Nephron progenitor cell (in vitro differentiated cells): Measurements from ENCODE around the gene DHX36.

ENCODE experiments used
- DNase-seq: peaks from one replicate; pipeline ENCODE4 v3.0.0; 2021
- H3K27ac Mint-ChIP-seq: 2 replicates; pipeline ENCODE4 v1.8.0; 2021; ENCODE audit warnings: mild to moderate bottlenecking, moderate library complexity, mixed read lengths
- H3K27me3 Mint-ChIP-seq: 2 replicates; pipeline ENCODE4 v1.8.0; 2021; ENCODE audit warnings: mild to moderate bottlenecking, low read depth, mixed read lengths; ENCODE audit not compliant: poor library complexity
- H3K36me3 Mint-ChIP-seq: 2 replicates; pipeline ENCODE4 v1.8.0; 2021; ENCODE audit warnings: low read depth, mixed read lengths
- H3K4me1 Mint-ChIP-seq: 2 replicates; pipeline ENCODE4 v1.8.0; 2021; ENCODE audit warnings: mixed read lengths
- H3K4me3 Mint-ChIP-seq: 2 replicates; pipeline ENCODE4 v1.8.0; 2021; ENCODE audit warnings: mild to moderate bottlenecking, moderate library complexity, mixed read lengths
- H3K9me3 Mint-ChIP-seq: 2 replicates; pipeline ENCODE4 v1.8.0; 2021; ENCODE audit warnings: mild to moderate bottlenecking, moderate library complexity, mixed read lengths
- TF ChIP-seq, protein P1 (sequence below): fragments of 200-600 bp; sonication (generic); IDR thresholded peaks from 2 replicates; pipeline ENCODE4 v1.5.0; 2021; ENCODE audit warnings: antibody characterized with exemption

The DHX36 gene

DNA sequence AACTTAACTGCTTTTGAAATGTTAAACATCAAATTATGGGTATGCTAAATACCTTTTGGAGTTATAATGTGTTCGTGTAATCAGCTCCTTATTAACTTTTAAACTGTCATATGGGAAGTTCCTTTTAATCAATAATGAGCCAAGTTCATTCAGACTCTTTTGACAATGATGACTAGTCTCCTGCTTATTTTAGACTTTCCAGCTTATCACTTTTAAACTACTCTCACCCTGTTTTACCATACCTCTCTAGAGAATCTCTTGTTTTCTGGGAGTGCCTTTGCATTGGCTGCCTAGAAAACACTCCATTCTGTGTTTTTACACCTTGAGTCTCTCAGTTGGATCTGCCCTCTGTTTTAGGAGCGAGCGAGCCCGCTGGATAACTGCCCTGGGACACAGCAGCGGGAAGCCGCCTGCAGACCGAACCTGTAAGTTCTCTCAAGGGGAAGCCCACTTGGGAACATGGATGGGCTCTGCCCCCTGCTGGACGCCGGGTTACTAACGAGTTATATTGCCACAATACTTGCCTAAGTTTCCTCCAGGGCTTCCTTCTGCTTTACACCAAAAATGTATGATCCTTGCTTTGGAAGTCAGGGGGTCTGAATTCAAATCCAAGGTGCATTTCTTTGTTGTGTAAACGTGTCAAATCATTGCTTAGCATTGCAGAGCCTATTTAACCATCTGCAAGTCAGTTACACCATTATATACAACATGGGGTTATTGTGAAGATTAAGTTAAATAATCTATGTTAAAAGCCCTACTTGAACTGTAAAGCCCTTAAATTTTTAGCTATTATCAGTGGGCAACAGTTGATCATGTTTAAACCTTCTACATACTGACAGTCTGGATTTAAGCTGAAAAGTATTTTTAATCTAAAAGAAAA, 71.3 kb downstream of the DHX36 start:
- H3K4me3 Mint-ChIP-seq = no peak overlapping the region
- H3K36me3 Mint-ChIP-seq = peaks cover 48% of the 10 kb centered on the region
- TF ChIP-seq, protein P1, sequence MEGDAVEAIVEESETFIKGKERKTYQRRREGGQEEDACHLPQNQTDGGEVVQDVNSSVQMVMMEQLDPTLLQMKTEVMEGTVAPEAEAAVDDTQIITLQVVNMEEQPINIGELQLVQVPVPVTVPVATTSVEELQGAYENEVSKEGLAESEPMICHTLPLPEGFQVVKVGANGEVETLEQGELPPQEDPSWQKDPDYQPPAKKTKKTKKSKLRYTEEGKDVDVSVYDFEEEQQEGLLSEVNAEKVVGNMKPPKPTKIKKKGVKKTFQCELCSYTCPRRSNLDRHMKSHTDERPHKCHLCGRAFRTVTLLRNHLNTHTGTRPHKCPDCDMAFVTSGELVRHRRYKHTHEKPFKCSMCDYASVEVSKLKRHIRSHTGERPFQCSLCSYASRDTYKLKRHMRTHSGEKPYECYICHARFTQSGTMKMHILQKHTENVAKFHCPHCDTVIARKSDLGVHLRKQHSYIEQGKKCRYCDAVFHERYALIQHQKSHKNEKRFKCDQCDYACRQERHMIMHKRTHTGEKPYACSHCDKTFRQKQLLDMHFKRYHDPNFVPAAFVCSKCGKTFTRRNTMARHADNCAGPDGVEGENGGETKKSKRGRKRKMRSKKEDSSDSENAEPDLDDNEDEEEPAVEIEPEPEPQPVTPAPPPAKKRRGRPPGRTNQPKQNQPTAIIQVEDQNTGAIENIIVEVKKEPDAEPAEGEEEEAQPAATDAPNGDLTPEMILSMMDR = peak; percentile 92
- H3K9me3 Mint-ChIP-seq = no peaks in the 10 kb centered on the region
- H3K27me3 Mint-ChIP-seq = no peaks in the 10 kb centered on the region
- H3K4me1 Mint-ChIP-seq = peaks cover 35% of the 10 kb centered on the region
- H3K27ac Mint-ChIP-seq = no peak overlapping the region
- DNase-seq = peak; percentile 91

DNA sequence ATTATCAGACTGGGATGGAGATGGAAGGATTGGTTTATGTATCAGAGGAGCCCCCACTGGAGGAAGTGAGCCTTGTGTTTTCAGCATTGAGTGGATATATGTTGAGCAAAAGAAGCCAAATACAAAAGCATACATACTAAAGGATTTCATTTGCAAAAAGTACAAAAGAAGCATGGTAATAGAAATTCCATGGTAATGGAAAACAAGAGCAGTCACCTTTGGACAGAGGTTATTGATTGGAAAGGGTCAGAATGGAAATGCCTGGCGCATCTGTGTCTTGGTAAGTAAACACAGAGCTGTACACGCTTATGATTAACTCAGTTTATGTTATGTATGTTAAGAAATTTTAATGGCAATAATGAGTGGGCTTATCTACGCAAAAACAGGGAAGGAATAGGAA, 72.7 kb downstream of the DHX36 start:
- Mint-ChIP-seq H3K4me3 (no peak overlapping the region), H3K4me1 (peaks cover 27% of the 10 kb centered on the region), H3K36me3 (peaks cover 44% of the 10 kb centered on the region), H3K9me3 (no peaks in the 10 kb centered on the region), H3K27me3 (no peaks in the 10 kb centered on the region), H3K27ac (no peak overlapping the region)
- DNase-seq = no peak
- TF ChIP-seq, protein P1 = no peak

DNA sequence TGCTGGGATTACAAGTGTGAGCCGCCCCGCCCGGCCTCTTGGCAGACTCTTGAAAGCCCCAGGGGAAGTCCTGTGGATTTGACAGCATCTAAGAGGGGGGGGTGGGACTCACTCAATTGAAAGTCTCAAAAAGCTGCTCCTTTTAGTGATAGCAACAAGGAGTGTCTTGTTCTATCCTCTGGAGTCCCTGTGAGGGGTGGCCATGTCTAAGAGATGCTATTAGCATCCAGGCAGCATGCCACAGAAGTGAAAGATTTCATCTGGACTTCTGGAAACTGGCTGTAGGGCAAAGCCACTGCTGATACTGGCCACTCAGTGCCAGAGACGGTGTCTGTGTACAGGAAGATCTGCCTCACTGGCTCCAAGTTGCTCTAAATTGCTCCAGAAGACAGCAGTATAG, 74.0 kb downstream of the DHX36 start:
- Mint-ChIP-seq H3K4me3 (no peak overlapping the region), H3K9me3 (no peaks in the 10 kb centered on the region), H3K36me3 (peaks cover 46% of the 10 kb centered on the region), H3K27me3 (no peaks in the 10 kb centered on the region), H3K4me1 (peaks cover 15% of the 10 kb centered on the region), H3K27ac (no peak overlapping the region)
- TF ChIP-seq, protein P1 = no peak
- DNase-seq = no peak

DNA sequence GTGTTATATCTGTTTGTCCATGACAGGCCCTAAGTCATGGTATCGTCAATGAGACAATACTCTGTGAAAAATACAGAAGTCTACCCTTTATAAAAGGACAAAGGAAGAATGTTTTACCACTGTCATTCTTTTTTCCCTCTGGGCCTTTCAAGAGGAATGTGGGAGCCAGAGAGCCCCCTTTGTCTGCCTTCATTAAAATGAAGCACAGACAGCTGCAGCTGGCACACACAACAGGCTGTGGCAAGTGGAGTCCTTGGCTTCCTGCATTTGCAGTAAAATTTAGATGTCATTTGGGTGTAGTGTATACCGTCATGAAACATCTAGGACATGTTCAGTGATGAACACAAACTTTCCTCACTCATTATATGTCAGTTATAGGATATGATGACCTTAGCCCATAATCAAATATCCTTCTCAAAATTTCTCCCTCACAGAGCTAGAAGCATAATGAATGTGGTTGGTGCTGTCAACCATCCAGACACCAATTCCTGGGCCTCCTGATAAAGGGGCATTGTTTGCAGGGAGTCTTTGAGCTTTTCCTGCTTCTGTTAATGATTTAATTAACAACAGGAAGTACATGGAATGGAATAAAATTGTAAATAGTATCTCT, 76.4 kb downstream of the DHX36 start:
- H3K27ac Mint-ChIP-seq = no peak overlapping the region
- H3K9me3 Mint-ChIP-seq = no peaks in the 10 kb centered on the region

DNA sequence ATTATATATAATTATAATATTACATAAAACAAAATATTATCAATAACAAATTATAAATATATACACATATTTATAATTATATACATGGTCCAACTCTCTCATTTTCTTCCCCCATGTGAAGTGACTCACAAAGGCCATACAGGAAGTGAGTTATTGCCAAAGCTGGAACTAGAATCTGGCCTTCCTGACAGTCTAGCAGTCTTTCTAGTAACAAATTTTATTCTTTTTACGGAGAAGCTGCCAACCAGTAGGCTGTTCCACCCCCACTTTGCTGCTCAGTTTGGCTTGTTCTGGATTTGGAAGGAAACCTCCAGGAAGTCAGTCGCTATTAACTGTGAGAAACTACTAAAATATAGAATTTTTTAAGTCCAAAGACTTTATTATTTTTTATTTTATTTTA, 79.6 kb downstream of the DHX36 start:
- TF ChIP-seq, protein P1 = no peak
- no peaks in the 10 kb centered on the region for H3K27me3 Mint-ChIP-seq
- H3K4me3 Mint-ChIP-seq = no peak overlapping the region
- peaks cover 40% of the 10 kb centered on the region for H3K36me3 Mint-ChIP-seq
- peaks cover 5% of the 10 kb centered on the region for H3K4me1 Mint-ChIP-seq
- H3K9me3 Mint-ChIP-seq = no peaks in the 10 kb centered on the region
- no peak for DNase-seq
- no peak overlapping the region for H3K27ac Mint-ChIP-seq

More for the DNA sequence above, 76.4 kb downstream of the DHX36 start:
- no peak for DNase-seq
- H3K27me3 Mint-ChIP-seq = no peaks in the 10 kb centered on the region
- TF ChIP-seq, protein P1 = no peak
- H3K4me1 Mint-ChIP-seq = peaks cover 3% of the 10 kb centered on the region
- H3K36me3 Mint-ChIP-seq = peaks cover 39% of the 10 kb centered on the region
- H3K4me3 Mint-ChIP-seq = no peak overlapping the region
